HCT116 (cell line): Measurements from ENCODE around the gene GABRR2.

Source experiments
- EZH2 ChIP-seq: fragments of 200-600 bp; sonication (generic); IDR thresholded peaks from 2 replicates; pipeline ENCODE4 v1.6.1; 2017; ENCODE audit warnings: antibody characterized with exemption, mixed run types
- POLR2A ChIP-seq: IDR thresholded peaks from 2 replicates; pipeline ENCODE4 v1.7.0; 2011; ENCODE audit warnings: borderline replicate concordance; ENCODE audit not compliant: insufficient read depth, insufficient read length; ENCODE audit errors: extremely low read depth
- TF ChIP-seq, protein P1 (sequence below), 3 experiments: fragments of 200-600 bp in 1 of 3; sonication (generic) in 1 of 3; IDR thresholded peaks in 2 of 3; conservative IDR thresholded peaks in 1 of 3; 2 replicates each; pipeline ENCODE4 v1.5.1; 2012 to 2017; ENCODE audit warnings: low read depth in 2 of 3, low read length in 2 of 3, antibody characterized with exemption in 1 of 3, borderline replicate concordance in 1 of 3, control low read depth in 1 of 3, mild to moderate bottlenecking in 1 of 3, mixed read lengths in 1 of 3, mixed run types in 1 of 3, moderate library complexity in 1 of 3; ENCODE audit not compliant: insufficient read depth in 1 of 3

DNA sequence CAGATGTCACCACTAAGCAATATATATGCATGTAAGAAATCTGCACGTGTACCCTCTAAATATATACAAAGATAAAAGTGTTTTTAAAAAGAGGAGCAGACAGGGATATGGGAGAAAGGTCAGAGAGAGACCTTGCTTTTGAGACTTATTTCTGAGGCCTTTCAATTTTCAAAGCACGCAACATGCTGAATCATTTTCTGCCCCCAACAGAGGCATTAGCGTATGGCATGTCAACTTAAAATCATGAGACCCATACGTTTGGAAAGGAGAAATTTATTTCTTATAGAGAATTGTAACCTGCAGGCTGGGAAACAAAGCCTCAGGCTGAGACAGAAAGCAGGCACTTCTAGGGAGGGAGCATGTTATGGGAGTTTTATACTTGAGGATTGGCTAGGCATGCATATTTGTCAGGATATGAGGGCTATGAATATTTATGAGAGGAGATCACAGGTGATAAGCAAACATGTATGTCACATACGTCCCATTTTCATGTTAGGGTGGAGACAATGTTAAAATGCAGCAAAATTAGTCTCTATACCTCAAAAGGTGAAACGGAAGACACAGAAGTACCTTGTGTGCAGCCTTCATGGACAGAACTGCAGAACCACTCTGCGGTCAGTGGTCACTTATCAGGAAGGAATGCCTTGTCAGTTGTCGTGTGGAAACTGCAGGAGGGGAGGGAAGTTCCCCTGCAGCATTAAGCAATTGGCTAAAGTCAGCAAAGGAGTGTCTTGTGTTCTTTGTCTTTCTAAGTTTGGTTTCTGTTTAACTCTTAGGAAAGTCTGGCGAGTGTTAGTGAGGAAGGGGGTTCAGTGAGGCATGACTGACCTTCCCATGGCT is 6.3 kb upstream of the GABRR2 start:
- TF ChIP-seq EZH2 (no peak), POLR2A (no peak)
- TF ChIP-seq, protein P1, sequence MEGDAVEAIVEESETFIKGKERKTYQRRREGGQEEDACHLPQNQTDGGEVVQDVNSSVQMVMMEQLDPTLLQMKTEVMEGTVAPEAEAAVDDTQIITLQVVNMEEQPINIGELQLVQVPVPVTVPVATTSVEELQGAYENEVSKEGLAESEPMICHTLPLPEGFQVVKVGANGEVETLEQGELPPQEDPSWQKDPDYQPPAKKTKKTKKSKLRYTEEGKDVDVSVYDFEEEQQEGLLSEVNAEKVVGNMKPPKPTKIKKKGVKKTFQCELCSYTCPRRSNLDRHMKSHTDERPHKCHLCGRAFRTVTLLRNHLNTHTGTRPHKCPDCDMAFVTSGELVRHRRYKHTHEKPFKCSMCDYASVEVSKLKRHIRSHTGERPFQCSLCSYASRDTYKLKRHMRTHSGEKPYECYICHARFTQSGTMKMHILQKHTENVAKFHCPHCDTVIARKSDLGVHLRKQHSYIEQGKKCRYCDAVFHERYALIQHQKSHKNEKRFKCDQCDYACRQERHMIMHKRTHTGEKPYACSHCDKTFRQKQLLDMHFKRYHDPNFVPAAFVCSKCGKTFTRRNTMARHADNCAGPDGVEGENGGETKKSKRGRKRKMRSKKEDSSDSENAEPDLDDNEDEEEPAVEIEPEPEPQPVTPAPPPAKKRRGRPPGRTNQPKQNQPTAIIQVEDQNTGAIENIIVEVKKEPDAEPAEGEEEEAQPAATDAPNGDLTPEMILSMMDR (IDR thresholded peaks at IDR 0.05 in 2 of 3, conservative IDR thresholded peaks at IDR 0.05 in 1 of 3; ENCODE audit: borderline replicate concordance in 1 of 3, insufficient read depth in 1 of 3, low read depth in 2 of 3, low read length in 2 of 3): no peak
